Erythroblast (primary cell): ENCODE measurements around the gene SSU72.
"Not testable (repeated sequence)": the region's sequence is repeated elsewhere in the genome, so short reads cannot be mapped to it uniquely, and the experiment has no call there.

Experiments used
- DNase-seq, 2 experiments: peaks; one replicate each; lab custom pipeline; 2025; lab: John Stamatoyannopoulos, UW
- GATA1 ChIP-seq: IDR thresholded peaks from 2 replicates; pipeline ENCODE4 v1.6.1; 2011; ENCODE audit warnings: low read depth, mild to moderate bottlenecking, control low read depth, low read length, moderate library complexity
- POLR2A ChIP-seq: IDR thresholded peaks from 2 replicates; pipeline ENCODE4 v1.6.1; 2011; ENCODE audit warnings: mild to moderate bottlenecking, low read length

Gene SSU72

GRCh38 chr1:1540818-1541628, 33.6 kb downstream of the SSU72 start:
- no peak for DNase-seq
- TF ChIP-seq GATA1, result no peak
- TF ChIP-seq POLR2A, result no peak

GRCh38 chr1:1540090-1540817, 34.4 kb downstream of the SSU72 start, which contains the start of gene TMEM240:
Gene TMEM240 (minus strand): TSS chr1:1540624. CDS start chr1:1540346, 278 bp downstream.
- peak; percentile 52 for DNase-seq
- TF ChIP-seq POLR2A (no peak), GATA1 (no peak)

- no peak for DNase-seq
Measured at GRCh38 chr1:1539310-1540089, 35.2 kb downstream of the SSU72 start.

GRCh38 chr1:1538989-1539309, 35.7 kb downstream of the SSU72 start:
- DNase-seq, result no peak
- TF ChIP-seq POLR2A (no peak), GATA1 (no peak)

More at GRCh38 chr1:1539310-1540089, 35.2 kb downstream of the SSU72 start:
- TF ChIP-seq POLR2A (no peak), GATA1 (no peak)

GRCh38 chr1:1538334-1538733, 36.3 kb downstream of the SSU72 start:
- TF ChIP-seq POLR2A, result no peak
- no peak for TF ChIP-seq GATA1
- no peak for DNase-seq

GRCh38 chr1:1537626-1538250, 36.9 kb downstream of the SSU72 start:
- DNase-seq, result no peak
- TF ChIP-seq GATA1 (no peak), POLR2A (no peak)

- TF ChIP-seq POLR2A (no peak), GATA1 (no peak)
- DNase-seq, result no peak
Measured at GRCh38 chr1:1536938-1537546, 37.6 kb downstream of the SSU72 start.

- DNase-seq, result no peak
- TF ChIP-seq POLR2A (no peak), GATA1 (no peak)
Measured at GRCh38 chr1:1536019-1536937, 38.4 kb downstream of the SSU72 start.

GRCh38 chr1:1535201-1536018, 39.3 kb downstream of the SSU72 start:
- no peak for TF ChIP-seq POLR2A
- no peak for TF ChIP-seq GATA1

GRCh38 chr1:1534401-1535154, 40.1 kb downstream of the SSU72 start:
- TF ChIP-seq GATA1 (no peak), POLR2A (no peak)
- no peak for DNase-seq

More at GRCh38 chr1:1535201-1536018, 39.3 kb downstream of the SSU72 start:
- DNase-seq, result no peak

GRCh38 chr1:1533894-1534291, 40.8 kb downstream of the SSU72 start:
- not testable (repeated sequence) for DNase-seq

GRCh38 chr1:1533176-1533893, 41.3 kb downstream of the SSU72 start:
- DNase-seq, result not testable (repeated sequence)
